ENCODE data around the gene BIRC6. TPM values are rescaled to one million over a fixed set of nuclear protein-coding genes. Genes with fewer than 3 reads are reported as not detected.

BIRC6 gene
- total and polyA plus RNA-seq, 11 donors = 11.0 to 68.0 (median 51.9) TPM

DNA sequence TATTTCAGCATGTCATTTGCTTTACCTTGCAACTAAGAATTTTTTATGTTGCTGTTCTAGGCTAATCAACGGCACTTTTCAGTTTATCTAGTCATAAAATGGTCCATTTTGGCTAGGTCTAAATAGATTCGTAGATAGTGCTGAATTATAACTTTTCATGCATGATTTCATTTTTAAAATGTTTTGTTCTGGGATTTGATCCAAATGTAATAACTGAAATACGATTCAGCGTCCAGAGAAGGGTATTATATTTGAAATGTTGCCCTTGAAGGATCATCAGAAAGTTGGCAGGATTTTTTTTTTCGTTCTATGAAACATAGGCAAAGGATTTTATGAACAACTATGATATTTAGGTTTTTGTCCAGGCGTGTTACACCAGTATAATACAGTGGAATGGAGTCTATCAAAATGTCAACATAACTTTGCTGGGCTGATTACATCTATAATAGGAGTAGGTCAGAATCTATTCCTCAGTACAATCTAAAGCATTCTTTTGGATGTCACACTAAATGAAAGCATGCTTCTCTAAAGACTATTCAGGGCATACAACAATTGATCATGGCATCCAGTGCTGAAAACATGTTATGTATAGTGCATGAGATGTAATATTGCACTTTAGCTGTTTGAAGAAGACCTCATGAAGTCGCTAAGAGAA lies 295.9 kb downstream of the BIRC6 start:
- no peak overlapping the region for H3K4me3 ChIP-seq
- TF ChIP-seq POLR2A (IDR thresholded peaks at IDR 0.05) = no peak
- TF ChIP-seq, protein P1, sequence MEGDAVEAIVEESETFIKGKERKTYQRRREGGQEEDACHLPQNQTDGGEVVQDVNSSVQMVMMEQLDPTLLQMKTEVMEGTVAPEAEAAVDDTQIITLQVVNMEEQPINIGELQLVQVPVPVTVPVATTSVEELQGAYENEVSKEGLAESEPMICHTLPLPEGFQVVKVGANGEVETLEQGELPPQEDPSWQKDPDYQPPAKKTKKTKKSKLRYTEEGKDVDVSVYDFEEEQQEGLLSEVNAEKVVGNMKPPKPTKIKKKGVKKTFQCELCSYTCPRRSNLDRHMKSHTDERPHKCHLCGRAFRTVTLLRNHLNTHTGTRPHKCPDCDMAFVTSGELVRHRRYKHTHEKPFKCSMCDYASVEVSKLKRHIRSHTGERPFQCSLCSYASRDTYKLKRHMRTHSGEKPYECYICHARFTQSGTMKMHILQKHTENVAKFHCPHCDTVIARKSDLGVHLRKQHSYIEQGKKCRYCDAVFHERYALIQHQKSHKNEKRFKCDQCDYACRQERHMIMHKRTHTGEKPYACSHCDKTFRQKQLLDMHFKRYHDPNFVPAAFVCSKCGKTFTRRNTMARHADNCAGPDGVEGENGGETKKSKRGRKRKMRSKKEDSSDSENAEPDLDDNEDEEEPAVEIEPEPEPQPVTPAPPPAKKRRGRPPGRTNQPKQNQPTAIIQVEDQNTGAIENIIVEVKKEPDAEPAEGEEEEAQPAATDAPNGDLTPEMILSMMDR (IDR thresholded peaks at IDR 0.05) = no peak
- peaks cover 0 to 72% (median 59%) of the 10 kb centered on the region in 9 donors for H3K36me3 ChIP-seq
- peaks cover 0 to 2% (median 0%) of the 10 kb centered on the region in 12 donors for H3K4me1 ChIP-seq
- DNase-seq (no peak), ATAC-seq (no peak)
- no peaks in the 10 kb centered on the region for H3K27me3 ChIP-seq
- peak overlapping the region in 1 of 12 donors; percentile 6 for H3K27ac ChIP-seq
- WGBS, 4 donors = 67 to 72% (median 69%) methylated on average over 7 of the region's 7 CpGs
- intact Hi-C loops (cut with DNase I) = no loop called here
- H3K9me3 ChIP-seq = no peaks in the 10 kb centered on the region

DNA sequence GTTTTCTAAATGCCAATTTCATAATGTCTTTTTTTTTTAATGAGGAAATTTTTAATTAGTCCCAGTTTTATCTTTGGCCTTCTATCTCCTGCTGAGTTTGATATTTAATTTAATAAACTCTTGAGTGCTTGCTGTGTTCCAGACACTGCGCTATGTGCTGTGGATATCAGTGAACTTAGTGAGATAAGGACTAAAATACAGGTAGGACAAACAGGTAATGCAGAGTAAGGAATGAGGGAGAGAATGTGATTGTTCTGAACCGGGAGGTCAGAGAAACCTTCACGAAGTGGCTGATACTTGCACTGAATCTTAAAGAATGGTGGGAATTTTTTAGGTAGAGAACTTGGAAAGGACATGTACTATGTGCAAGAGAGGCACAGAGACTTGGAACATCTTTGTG lies 299.2 kb downstream of the BIRC6 start:
- TF ChIP-seq POLR2A (IDR thresholded peaks at IDR 0.05) = no peak
- TF ChIP-seq, protein P1 (IDR thresholded peaks at IDR 0.05) = no peak
- Histone ChIP-seq H3K9me3 (peaks cover 0 to 4% (median 0%) of the 10 kb centered on the region in 12 donors), H3K4me1 (no peaks in the 10 kb centered on the region), H3K27ac (no peak overlapping the region), H3K4me3 (no peak overlapping the region), H3K36me3 (peaks cover 0 to 57% (median 43%) of the 10 kb centered on the region in 9 donors), H3K27me3 (no peaks in the 10 kb centered on the region)
- DNase-seq = no peak
- no peak for ATAC-seq
- WGBS, 4 donors = 87 to 91% (median 91%) methylated on average over 3 of the region's 3 CpGs
- intact Hi-C loops (cut with DNase I) = no loop called here

DNA sequence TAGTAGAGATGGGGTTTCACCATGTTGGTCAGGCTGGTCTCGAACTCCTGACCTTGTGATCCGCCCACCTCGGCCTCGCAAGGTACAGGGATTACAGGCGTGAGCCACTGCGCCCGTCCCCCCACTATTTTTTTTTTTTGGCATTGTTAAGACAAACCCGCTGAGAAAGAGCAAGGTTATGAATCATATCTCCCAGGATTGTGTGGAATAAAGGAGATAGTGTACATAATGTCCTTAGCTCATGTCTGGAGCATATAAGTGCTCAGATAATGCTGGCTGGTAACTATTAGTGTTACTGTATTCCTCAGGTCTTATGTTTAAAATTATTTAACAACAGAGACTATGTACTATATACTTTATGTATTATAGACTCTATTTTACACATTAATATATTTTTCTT lies 307.0 kb downstream of the BIRC6 start:
- ATAC-seq = no peak
- intact Hi-C loops (cut with DNase I) = no loop called here
- no peaks in the 10 kb centered on the region for H3K27me3 ChIP-seq

DNA sequence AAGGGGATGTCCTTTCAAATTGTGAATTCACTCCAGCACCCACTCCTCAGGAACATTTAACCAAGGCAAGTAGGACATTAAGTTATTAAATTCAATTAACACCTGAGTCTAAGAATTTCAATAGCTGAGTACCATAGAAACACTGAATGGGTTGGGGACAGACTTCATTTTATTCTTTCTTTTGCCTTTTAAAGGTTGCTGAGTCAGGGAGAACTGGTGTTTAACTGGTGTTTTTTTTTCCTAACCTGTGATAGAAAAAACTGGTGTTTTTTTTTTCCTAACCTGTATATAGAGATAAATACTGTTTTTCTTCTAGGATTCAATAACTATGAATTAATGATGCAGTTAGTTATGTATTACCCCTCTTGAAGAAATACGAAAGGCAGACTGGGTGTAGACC lies 309.9 kb downstream of the BIRC6 start:
- no peak overlapping the region for H3K4me3 ChIP-seq

More for the DNA sequence above, 307.0 kb downstream of the BIRC6 start:
- no peak overlapping the region for H3K27ac ChIP-seq
- H3K4me1 ChIP-seq = no peaks in the 10 kb centered on the region
- peaks cover 0 to 4% (median 0%) of the 10 kb centered on the region in 12 donors for H3K9me3 ChIP-seq
- H3K36me3 ChIP-seq = peaks cover 0 to 44% (median 13%) of the 10 kb centered on the region in 9 donors
- TF ChIP-seq POLR2A (IDR thresholded peaks at IDR 0.05) = no peak
- TF ChIP-seq, protein P1 (IDR thresholded peaks at IDR 0.05) = no peak
- H3K4me3 ChIP-seq = no peak overlapping the region
- 91 to 93% (median 92%) methylated on average over 8 of the region's 8 CpGs for WGBS, 4 donors
- no peak for DNase-seq

More for the DNA sequence above, 309.9 kb downstream of the BIRC6 start:
- TF ChIP-seq POLR2A (IDR thresholded peaks at IDR 0.05) = no peak
- TF ChIP-seq, protein P1 (IDR thresholded peaks at IDR 0.05) = no peak
- Histone ChIP-seq H3K36me3 (peaks cover 0 to 53% (median 19%) of the 10 kb centered on the region in 9 donors), H3K9me3 (no peaks in the 10 kb centered on the region), H3K27me3 (no peaks in the 10 kb centered on the region), H3K4me1 (no peaks in the 10 kb centered on the region), H3K27ac (no peak overlapping the region)
- no peak for DNase-seq
- intact Hi-C loops (cut with DNase I) = no loop called here
- ATAC-seq = no peak
- 96 to 98% (median 96%) methylated on average over 1 of the region's 1 CpG for WGBS, 4 donors

All from heart left ventricle (tissue), 16 donors.